GM20000 (cell line): ENCODE measurements around the gene PEA15.
A peak's percentile ranks its signal among the peaks of the same experiment; 100 is the strongest.

Experiments
- DNase-seq: peaks from one replicate; pipeline ENCODE4 v3.0.0; 2012; ENCODE audit warnings: low spot score
- CTCF ChIP-seq: IDR thresholded peaks from 2 replicates; pipeline ENCODE4 v1.5.1; 2012; ENCODE audit warnings: mild to moderate bottlenecking, control low read depth; ENCODE audit errors: extremely low read depth, missing control alignments

PEA15 gene

GRCh38 chr1:160168609-160169369 lies 36.4 kb upstream of the PEA15 start:
- no peak for TF ChIP-seq CTCF
- DNase-seq = no peak

DNA sequence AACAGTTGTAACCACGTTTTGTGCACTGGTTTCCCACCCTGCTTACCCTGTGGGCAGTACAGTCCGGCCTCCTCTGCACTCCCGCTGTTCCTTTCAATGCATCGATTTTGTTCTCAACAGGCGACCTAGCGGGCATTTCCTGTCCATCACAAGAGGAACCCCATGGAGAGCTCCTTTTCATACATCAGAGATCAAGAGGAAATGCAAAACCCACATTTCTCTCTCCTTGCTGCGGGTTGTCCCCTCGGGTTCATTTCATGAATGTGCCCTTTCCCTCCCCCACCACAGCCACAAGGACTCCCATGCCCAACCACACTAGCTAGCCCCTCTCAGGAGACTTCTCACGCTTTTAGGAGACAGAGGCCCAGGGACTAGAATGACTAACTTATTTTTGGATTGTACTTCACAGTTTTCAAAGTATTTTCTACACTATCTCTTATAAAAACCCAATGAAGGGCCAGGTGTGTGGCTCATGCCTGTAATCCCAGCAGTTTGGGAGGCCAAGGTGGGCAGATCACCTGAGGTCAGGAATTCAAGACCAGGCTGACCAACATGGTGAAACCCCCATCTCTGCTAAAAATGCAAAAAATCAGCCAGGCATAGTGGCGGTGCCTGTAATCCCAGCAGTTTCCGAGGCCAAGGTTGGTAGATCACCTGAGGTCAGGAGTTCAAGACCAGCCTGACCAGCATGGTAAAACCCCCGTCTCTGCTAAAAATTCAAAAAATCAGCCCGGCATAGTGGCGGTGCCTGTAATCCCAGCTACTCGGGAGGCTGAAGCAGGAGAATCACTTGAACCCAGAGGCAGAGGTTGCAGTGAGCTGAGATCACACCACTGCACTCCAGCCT lies 35.4 kb upstream of the PEA15 start:
- peak; percentile 38 for DNase-seq
- TF ChIP-seq CTCF = no peak

GRCh38 chr1:160171354-160171753 lies 33.8 kb upstream of the PEA15 start:
- DNase-seq = no peak

GRCh38 chr1:160171980-160172379 lies 33.2 kb upstream of the PEA15 start:
- DNase-seq = no peak
- no peak for TF ChIP-seq CTCF

More at GRCh38 chr1:160171354-160171753, 33.8 kb upstream of the PEA15 start:
- TF ChIP-seq CTCF = no peak

GRCh38 chr1:160177231-160177630 lies 28.0 kb upstream of the PEA15 start:
- no peak for DNase-seq

DNA sequence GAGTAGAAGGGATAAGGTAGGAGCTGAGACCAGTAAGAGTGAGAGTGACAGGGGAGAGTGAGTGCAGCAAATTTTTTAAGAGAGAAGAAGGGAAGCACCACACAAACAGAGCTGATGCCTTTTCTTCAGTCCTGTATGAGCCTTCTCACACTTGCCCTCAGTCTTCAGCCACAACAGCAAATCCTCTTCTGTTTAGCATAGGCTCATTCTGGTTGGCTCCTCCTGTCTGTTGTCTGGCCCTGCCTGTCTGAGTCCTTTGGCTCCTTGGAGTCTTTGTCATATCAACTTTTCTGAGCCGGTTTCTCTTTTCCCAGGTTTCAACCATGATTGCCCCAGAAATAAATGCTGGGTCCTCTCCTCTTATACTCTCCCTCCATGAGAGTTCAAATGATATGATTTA lies 27.5 kb upstream of the PEA15 start:
- no peak for DNase-seq
- no peak for TF ChIP-seq CTCF

More at GRCh38 chr1:160177231-160177630, 28.0 kb upstream of the PEA15 start:
- TF ChIP-seq CTCF = no peak

DNA sequence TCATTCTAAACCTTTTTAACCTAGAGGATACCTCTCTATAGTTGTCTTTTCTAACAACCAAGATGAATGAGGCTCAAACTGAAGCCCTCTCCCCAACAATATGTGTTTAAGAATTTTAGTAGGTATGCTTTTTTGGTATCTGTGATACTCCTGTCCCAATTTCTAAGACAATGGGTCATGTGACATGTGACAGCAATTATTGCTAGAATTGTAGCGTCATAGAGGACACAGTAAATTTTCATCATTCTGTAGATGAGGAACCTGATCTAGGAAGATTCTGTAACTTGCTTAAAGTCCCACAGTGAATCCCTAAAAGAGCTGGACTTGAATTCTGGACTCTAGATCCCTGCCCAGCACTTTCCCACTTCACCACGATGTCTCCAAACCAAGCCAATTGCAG lies 26.5 kb upstream of the PEA15 start:
- DNase-seq = no peak
- TF ChIP-seq CTCF = no peak
